ENCODE measurements around the gene CYSRT1. TPM values are rescaled to one million over a fixed set of nuclear protein-coding genes. Genes with fewer than 3 reads are reported as not detected.

The CYSRT1 gene
- total RNA-seq, 1 donor from 2014 or later, result 0.17 TPM

DNA sequence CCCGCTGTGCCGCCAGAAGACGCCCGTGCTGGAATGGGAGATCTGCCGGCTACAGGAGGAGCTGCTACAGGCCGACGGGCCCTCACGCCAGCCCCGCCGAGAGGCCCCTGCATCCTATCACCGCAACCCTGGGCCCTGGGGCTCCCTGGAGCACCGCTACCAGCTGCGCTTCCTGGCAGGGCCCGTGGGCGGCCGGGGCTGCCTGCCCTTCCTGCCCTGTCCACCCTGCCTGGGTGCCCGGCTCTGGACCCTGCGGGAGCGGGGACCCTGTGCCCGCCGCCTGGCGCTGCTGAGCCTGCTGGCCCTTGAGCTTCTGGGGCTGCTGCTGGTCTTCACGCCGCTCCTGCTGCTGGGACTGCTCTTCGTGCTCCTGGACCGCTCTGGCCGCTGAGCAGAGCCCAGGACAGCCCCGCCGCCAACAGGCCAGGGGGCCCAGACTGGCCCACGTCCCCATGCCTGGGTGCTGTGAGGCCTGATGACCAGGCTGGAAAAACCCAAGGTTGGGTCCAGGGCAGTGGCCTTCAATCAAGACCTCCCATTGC is 6.7 kb upstream of the CYSRT1 start:
- no peak overlapping the region for H3K4me3 ChIP-seq (ENCODE audit: low read depth, low read length)
- TF ChIP-seq, protein P1, sequence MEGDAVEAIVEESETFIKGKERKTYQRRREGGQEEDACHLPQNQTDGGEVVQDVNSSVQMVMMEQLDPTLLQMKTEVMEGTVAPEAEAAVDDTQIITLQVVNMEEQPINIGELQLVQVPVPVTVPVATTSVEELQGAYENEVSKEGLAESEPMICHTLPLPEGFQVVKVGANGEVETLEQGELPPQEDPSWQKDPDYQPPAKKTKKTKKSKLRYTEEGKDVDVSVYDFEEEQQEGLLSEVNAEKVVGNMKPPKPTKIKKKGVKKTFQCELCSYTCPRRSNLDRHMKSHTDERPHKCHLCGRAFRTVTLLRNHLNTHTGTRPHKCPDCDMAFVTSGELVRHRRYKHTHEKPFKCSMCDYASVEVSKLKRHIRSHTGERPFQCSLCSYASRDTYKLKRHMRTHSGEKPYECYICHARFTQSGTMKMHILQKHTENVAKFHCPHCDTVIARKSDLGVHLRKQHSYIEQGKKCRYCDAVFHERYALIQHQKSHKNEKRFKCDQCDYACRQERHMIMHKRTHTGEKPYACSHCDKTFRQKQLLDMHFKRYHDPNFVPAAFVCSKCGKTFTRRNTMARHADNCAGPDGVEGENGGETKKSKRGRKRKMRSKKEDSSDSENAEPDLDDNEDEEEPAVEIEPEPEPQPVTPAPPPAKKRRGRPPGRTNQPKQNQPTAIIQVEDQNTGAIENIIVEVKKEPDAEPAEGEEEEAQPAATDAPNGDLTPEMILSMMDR (conservative IDR thresholded peaks at IDR 0.05; ENCODE audit: low read depth, low read length), result no peak
- DNase-seq (ENCODE audit: low read depth), result no peak

DNA sequence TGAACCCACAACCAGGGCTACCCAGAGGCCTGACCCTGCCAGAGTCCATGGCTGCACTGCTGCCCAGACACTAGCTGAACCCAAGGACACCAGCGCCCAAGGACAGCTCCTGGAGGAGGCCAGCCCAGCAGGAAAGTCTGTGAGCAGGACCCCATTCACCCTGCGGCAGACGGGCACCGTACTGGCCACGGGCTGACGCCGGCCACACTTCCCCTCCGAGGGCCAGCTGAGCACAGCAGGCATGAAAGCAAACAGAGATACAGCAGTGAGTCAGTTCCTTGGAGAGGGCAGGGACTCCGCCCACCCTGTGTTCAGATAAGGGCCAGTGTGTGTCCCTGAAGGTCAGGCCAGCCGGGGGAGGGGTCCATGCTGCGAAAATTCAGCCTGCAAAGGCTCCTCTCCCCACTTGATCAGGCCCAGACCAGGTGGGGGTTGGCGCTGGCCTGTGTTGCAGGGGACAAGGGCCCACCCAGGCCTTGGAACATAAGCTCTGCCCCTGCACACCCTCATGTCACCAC is 6.2 kb upstream of the CYSRT1 start:
- TF ChIP-seq, protein P1 (conservative IDR thresholded peaks at IDR 0.05; ENCODE audit: low read depth, low read length), result no peak
- H3K4me3 ChIP-seq (ENCODE audit: low read depth, low read length), result no peak overlapping the region
- DNase-seq (ENCODE audit: low read depth), result no peak

DNA sequence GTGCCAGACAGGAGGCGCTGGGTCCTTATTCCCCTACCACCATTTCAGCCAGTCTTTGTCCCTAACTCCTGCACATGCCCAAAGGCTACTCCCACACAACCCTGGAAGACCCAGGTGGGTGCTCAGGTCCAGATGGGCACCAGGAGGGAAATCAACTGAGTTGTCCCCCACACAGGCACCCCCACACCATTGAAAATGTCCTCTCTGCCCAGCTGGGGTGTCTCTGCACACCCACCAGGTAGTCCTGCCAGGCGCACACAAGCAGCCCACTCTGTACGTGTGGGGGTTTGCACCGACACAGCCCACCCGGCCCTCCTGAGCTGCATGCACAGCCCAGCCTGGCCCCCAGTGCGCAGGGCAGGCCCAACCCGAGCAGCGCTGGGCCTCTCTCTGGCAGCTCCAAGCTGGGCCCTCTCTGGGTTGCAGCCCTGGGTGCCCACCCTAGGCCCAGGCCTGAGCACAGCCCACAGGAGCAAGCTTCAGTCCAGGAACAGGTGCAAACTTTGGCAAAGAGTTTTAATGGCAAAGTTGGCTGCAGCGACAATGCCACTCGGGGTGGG is 5.1 kb upstream of the CYSRT1 start:
- no peak for DNase-seq (ENCODE audit: low read depth)
- H3K4me3 ChIP-seq (ENCODE audit: low read depth, low read length), result no peak overlapping the region
- TF ChIP-seq, protein P1 (conservative IDR thresholded peaks at IDR 0.05; ENCODE audit: low read depth, low read length), result no peak

DNA sequence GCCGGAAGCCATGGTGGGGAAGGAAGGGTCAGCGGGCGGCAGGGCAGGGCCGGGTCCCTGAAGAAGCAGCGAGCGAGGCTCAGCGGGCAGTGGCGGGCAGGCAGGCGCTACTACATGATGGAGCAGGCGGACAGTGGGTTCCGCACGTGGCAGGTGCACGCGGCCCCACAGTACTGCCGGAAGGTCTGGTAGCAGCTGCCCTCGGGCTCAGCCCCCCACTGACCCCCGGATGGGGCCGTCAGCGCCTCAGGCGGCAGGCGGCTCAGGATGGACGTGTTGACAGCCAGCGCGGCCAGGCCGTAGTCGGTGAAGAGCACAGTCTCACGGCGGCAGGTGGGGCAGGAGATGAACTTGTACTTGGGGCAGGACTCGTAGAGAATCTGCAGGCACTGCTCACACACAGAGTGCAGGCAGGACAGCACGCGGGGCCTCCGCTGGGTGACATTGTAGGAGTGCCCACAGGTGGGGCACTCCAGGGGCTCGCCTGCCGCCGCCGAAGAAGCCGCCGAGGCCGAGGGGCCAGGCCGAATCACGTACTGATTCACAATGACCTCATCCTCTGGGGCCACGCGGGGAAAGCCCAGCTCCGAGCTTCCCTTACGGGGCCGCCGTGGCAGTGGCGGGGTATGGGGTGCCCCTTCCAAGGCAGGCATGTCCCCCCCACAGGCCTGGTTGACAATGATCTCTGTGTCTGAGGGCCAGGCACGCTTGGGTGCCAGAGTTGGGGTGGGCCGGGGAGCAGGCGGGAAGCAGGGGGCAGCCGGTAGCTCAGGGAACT is 4.5 kb upstream of the CYSRT1 start:
- TF ChIP-seq, protein P1 (conservative IDR thresholded peaks at IDR 0.05; ENCODE audit: low read depth, low read length), result no peak
- no peak for DNase-seq (ENCODE audit: low read depth)
- H3K4me3 ChIP-seq (ENCODE audit: low read depth, low read length), result no peak overlapping the region

DNA sequence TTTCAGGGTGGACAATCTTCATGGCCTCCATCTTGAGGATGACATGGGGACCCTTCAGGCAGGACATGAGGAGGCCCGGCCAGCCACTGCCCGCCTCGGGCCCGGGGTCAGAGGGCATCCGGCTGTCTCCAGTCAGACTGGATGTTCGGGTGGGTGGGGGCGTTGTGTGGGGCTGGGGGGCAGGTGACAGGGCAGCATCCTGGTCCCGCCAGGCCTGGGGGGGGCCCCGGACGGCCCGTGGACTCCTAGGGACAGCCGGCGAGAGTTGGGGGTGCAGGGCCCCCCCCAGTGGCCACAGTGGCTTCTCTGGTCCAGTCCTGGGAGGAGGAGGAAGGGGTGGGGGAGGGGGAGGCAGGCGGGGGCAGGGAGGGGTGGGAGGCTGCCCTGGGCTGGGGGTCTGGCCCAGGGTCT is 3.9 kb upstream of the CYSRT1 start:
- no peak overlapping the region for H3K4me3 ChIP-seq (ENCODE audit: low read depth, low read length)
- TF ChIP-seq, protein P1 (conservative IDR thresholded peaks at IDR 0.05; ENCODE audit: low read depth, low read length), result no peak

DNA sequence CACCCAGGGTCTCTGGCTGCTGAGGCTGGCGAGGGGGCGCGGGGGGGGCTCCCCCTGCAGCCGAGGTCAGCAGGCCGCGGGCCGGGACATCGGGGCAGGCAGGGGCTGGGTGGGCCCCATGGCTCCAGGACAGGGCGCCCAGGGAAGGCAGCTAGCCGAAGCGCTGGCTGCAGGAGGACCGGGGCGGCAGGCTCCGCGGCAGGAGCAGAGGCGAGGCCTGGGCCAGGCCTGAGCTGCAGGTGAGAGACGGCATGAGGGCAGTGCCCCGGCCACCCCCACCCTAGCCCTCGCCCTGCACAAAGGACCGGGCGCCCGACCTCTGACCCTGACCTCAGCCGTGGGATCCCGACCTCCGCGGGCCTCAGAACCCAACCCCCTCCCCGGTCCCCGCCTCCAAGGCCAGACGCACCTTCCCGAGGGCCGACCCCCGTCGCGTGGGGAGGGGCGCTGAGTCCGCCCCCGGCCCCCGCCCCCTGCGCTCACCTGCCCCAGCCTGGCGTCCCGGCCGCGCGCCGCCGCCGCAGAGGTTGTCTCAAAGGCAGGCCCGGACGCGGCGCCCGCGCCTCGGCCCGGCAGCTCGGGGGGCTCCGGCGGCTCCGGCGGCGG is 3.4 kb upstream of the CYSRT1 start:
- DNase-seq (ENCODE audit: low read depth), result no peak
- H3K4me3 ChIP-seq (ENCODE audit: low read depth, low read length), result peak overlapping the region; percentile 52
- TF ChIP-seq, protein P1 (conservative IDR thresholded peaks at IDR 0.05; ENCODE audit: low read depth, low read length), result no peak

More for the DNA sequence above, 3.9 kb upstream of the CYSRT1 start:
- no peak for DNase-seq (ENCODE audit: low read depth)
